22Rv1 (cell line): ENCODE measurements around the gene SYNDIG1L.

ENCODE experiments used
- H3K27ac ChIP-seq: fragments of 450-650 bp; 2 replicates; pipeline ENCODE4 v1.5.1; 2017
- ZFX ChIP-seq: fragments of 450-650 bp; IDR thresholded peaks from 2 replicates; pipeline ENCODE4 v1.6.1; 2017; ENCODE audit warnings: antibody characterized with exemption, borderline replicate concordance
- TF ChIP-seq, protein P1 (sequence below): fragments of 450-650 bp; IDR thresholded peaks from 2 replicates; pipeline ENCODE4 v1.5.1; 2017; ENCODE audit warnings: mild to moderate bottlenecking

Gene SYNDIG1L

DNA sequence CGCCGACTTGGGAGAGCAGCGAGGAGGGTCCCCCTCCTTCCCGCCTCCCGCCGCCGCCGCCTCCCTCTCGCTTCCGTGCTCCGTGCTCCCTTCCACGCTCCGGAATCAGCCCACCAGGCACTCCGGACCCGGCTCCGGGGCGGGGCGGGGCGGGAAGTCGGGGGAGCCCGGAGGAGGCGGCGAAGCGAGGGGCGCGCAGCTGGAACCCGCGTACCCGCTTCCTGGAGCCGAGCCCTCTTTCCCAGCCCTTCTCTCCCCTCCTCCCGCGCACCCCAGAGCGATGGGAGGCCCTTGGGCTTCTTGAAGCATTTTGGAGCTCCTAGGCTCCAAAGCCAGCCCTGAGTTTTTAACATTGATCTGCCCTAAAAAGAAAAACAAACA lies at the start of gene SYNDIG1L:
SYNDIG1L (minus strand) TSS at position 9 of the 381 bp plus-strand sequence. CDS start 16,466 bp downstream, outside the sequence.
- TF ChIP-seq ZFX, result no peak
- TF ChIP-seq, protein P1, sequence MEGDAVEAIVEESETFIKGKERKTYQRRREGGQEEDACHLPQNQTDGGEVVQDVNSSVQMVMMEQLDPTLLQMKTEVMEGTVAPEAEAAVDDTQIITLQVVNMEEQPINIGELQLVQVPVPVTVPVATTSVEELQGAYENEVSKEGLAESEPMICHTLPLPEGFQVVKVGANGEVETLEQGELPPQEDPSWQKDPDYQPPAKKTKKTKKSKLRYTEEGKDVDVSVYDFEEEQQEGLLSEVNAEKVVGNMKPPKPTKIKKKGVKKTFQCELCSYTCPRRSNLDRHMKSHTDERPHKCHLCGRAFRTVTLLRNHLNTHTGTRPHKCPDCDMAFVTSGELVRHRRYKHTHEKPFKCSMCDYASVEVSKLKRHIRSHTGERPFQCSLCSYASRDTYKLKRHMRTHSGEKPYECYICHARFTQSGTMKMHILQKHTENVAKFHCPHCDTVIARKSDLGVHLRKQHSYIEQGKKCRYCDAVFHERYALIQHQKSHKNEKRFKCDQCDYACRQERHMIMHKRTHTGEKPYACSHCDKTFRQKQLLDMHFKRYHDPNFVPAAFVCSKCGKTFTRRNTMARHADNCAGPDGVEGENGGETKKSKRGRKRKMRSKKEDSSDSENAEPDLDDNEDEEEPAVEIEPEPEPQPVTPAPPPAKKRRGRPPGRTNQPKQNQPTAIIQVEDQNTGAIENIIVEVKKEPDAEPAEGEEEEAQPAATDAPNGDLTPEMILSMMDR, result no peak
- H3K27ac ChIP-seq, result no peak within 1 kb of the TSS

- TF ChIP-seq, protein P1, result no peak
- no peak for TF ChIP-seq ZFX
- H3K27ac ChIP-seq, result no peak overlapping the region
Measured at GRCh38 chr14:74475678-74476077, 49.7 kb upstream of the SYNDIG1L start.

GRCh38 chr14:74474376-74474775 lies 48.4 kb upstream of the SYNDIG1L start:
- no peak overlapping the region for H3K27ac ChIP-seq

DNA sequence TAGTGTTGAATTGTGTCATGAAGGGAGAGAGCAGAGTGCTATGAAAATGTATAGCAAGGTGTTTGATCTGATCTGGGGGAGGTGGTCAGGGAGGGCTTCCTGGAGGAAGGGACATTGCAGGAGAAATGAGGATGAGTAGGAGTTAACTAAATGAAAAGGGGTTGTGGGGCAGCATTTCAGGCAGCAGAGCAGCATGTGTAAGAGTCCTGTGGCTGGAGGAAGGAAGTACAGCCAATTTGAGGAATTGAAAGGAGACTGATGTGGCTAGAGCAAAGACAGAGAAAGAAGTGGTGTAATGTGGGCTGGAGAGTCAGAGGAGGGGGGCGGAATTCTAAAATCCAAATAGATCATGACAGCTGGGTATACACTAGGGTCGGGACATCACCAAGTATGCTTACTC lies 46.6 kb upstream of the SYNDIG1L start:
- no peak overlapping the region for H3K27ac ChIP-seq
- TF ChIP-seq, protein P1, result no peak
- no peak for TF ChIP-seq ZFX

More at GRCh38 chr14:74474376-74474775, 48.4 kb upstream of the SYNDIG1L start:
- TF ChIP-seq ZFX, result no peak
- TF ChIP-seq, protein P1, result no peak

DNA sequence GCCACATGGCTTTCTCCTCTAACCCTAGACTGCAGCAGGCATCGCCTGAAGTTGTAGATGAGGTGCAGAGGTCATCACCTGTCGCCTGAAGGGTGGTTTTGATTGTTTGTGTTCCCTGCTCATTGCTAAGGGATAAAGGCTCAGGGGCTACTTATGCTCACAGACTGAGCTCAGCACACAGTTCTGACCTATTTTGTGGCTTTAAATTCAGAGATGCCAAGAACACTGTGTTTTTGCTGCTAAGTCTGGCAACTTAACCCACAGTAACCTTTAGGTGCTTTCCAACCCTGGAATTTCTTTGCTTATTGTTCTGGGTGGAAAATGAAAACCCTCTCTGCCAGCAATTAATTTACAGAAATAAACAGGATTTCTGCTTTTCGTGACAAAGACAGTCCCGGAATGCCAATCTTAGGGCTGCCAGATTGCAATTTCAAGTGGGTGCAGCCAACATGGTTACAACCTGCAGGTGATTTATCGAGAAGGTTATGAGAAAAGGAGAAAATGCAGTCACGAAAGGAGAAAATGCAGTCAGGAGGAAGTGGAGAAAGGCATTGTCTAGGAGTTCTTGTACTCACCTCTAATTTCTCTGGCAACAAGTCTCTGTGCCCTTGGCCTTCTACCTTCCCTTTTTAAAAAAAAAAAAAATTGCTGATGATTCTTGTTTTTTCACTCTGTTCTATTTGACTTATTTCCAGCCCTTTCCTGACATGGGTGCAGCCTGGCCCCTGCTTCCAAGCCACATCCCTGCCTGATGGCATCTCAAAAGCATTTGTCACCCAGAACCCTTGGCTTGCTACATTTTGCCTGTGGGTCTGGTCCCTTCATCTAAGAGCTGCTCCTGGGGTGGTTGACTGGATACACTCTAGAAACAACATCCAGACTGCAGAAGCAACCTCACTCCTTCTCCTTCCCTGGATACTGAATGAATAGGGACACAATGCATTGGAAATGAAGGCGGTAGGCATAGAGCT lies 43.8 kb upstream of the SYNDIG1L start:
- TF ChIP-seq, protein P1, result no peak
- TF ChIP-seq ZFX, result no peak
- H3K27ac ChIP-seq, result no peak overlapping the region

DNA sequence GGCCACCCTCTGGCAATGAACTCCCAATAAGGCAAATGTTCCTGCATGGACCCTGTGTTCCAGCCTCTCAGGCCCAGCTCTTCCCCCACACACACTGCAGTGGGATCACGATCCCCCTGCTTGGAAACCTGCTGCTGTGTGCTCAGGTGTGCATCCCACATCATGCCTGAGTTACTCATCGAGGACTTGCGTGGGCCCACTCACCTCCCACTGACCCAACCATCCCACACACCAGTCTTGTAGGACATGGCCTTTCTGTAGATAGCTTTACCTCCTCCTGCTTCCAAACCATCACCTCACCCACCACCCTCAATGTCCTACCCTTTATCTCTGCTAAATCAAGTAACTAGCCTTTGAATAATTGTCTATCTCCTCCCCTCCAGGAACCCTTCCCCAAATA lies 42.5 kb upstream of the SYNDIG1L start:
- TF ChIP-seq, protein P1, result no peak
- no peak for TF ChIP-seq ZFX
- no peak overlapping the region for H3K27ac ChIP-seq

DNA sequence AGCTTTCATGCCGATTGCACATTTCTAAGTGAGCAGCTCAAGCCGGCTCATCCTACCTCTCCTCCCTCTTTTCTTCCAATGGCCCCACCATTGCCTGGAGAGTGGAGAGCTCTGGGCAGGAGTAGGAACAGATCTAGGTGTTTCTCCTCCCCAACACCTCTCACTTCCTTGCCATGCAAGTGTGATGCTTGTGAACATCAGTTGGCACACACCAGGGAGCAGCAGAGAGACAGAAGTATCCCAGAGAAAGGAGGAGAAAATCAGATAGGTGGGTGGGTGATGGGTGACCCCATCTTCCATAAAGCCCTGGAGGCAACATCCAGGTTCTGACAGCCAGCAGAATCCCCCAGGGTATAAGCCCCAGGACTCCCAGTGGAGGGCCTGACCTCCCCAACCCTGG lies 39.3 kb upstream of the SYNDIG1L start:
- no peak overlapping the region for H3K27ac ChIP-seq
- no peak for TF ChIP-seq ZFX
- TF ChIP-seq, protein P1, result no peak
